Retinal pigment epithelial cell (primary cell): ENCODE measurements around the gene INPP4B.

ENCODE experiments used
- DNase-seq: peaks from one replicate; pipeline ENCODE4 v3.0.0-alpha.2; 2010; ENCODE audit warnings: low read depth
- H3K4me3 ChIP-seq: 2 replicates; pipeline ENCODE4 v1.5.1; 2011; ENCODE audit warnings: mild to moderate bottlenecking, low read length, control low read depth, moderate library complexity
- TF ChIP-seq, protein P1 (sequence below): conservative IDR thresholded peaks from 2 replicates; pipeline ENCODE4 v1.5.1; 2011; ENCODE audit warnings: low read depth, low read length, control low read depth, inconsistent platforms

Gene INPP4B

GRCh38 chr4:142567620-142568451, 278.3 kb downstream of the INPP4B start:
- DNase-seq: peak; percentile 95
- H3K4me3 ChIP-seq: peak overlapping the region; percentile 27
- TF ChIP-seq, protein P1, sequence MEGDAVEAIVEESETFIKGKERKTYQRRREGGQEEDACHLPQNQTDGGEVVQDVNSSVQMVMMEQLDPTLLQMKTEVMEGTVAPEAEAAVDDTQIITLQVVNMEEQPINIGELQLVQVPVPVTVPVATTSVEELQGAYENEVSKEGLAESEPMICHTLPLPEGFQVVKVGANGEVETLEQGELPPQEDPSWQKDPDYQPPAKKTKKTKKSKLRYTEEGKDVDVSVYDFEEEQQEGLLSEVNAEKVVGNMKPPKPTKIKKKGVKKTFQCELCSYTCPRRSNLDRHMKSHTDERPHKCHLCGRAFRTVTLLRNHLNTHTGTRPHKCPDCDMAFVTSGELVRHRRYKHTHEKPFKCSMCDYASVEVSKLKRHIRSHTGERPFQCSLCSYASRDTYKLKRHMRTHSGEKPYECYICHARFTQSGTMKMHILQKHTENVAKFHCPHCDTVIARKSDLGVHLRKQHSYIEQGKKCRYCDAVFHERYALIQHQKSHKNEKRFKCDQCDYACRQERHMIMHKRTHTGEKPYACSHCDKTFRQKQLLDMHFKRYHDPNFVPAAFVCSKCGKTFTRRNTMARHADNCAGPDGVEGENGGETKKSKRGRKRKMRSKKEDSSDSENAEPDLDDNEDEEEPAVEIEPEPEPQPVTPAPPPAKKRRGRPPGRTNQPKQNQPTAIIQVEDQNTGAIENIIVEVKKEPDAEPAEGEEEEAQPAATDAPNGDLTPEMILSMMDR: no peak

- no peak overlapping the region for H3K4me3 ChIP-seq
- no peak for DNase-seq
- TF ChIP-seq, protein P1: peak; percentile 23
Measured at GRCh38 chr4:142567199-142567598, 278.9 kb downstream of the INPP4B start.

- no peak for DNase-seq
- H3K4me3 ChIP-seq: no peak overlapping the region
- TF ChIP-seq, protein P1: no peak
Measured at GRCh38 chr4:142566777-142567176, 279.3 kb downstream of the INPP4B start.

GRCh38 chr4:142566243-142566642, 279.9 kb downstream of the INPP4B start:
- TF ChIP-seq, protein P1: no peak
- DNase-seq: no peak
- H3K4me3 ChIP-seq: no peak overlapping the region

DNA sequence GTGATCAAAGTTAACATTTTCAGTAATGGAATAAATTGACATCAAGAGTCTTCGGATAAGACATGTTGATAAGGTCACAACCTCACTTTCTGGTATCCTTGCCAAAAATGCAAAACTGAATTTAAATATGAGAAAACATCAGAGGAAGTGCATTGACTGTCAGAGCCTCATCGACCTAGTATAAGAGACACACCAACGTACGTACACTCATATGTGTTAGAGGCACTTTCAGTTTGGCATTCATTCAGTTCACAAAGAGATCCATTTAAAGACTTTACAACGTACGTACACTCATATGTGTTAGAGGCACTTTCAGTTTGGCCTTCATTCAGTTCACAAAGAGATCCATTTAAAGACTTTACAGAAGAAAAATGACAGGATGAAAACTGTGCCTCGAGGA, 280.3 kb downstream of the INPP4B start:
- no peak overlapping the region for H3K4me3 ChIP-seq
- TF ChIP-seq, protein P1: no peak
- no peak for DNase-seq

DNA sequence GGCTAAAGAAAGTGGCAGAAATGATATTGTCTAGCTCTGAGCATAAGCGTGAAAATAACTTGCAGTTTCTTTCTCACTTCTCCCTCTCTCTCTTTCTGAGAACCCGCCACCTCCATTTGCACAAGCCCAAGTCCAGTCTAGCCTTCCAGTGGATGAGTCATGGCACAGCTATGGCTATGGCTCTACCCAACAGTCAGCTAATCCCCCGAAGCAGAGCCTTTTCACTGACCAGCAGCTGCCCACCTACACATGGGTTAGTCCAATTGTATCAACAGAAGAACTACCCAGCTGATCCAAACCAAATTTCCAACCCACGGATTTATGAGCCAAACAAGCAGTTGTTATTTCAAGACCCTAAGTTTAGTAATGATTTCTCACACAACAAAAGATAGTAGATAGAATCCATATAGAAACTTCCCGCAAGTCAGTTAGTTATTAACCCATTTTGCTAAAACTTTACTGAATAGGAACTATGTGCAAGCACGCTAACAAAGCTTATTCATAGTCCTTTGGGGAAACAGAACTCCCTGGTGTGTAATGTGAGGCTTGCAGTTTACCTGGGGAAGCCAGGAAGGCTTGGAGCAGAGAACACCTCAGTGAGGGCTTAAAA, 282.3 kb downstream of the INPP4B start:
- no peak overlapping the region for H3K4me3 ChIP-seq
- peak; percentile 76 for DNase-seq
- TF ChIP-seq, protein P1: no peak

GRCh38 chr4:142559986-142560385, 286.1 kb downstream of the INPP4B start:
- no peak overlapping the region for H3K4me3 ChIP-seq
- TF ChIP-seq, protein P1: no peak
- DNase-seq: peak; percentile 91
